RWPE1 (cell line): ENCODE data around the gene ADI1.
A peak's percentile ranks its signal among the peaks of the same experiment; 100 is the strongest.
"Not testable (repeated sequence)": the region's sequence is repeated elsewhere in the genome, so short reads cannot be mapped to it uniquely, and the experiment has no call there.

Source experiments
- CTCF ChIA-PET: fragments of 350-600 bp; sonication (Branson Sonifier 250); formaldehyde crosslinking; extraction: SDS; loops from one replicate; lab custom pipeline; 2021; lab: Yijun Ruan, JAX
- POLR2A ChIA-PET: fragments of 400-600 bp; formaldehyde crosslinking; extraction: SDS; loops from one replicate; lab custom pipeline; 2020; ENCODE audit warnings: antibody characterized with exemption; ENCODE audit not compliant: low non-redundant PET; lab: Yijun Ruan, JAX
- DNase-seq: peaks from one replicate; pipeline ENCODE4 v3.0.0; 2012; ENCODE audit warnings: low spot score
- H3K27ac ChIP-seq: fragments of 450-650 bp; 2 replicates; pipeline ENCODE4 v1.5.1; 2017
- CTCF ChIP-seq: fragments of 450-650 bp; conservative IDR thresholded peaks from 2 replicates; pipeline ENCODE4 v1.5.1; 2017; ENCODE audit warnings: low read depth, mild to moderate bottlenecking

Gene ADI1

GRCh38 chr2:3505771-3506170, 13.6 kb downstream of the ADI1 start:
- CTCF ChIA-PET, result no interaction called here

GRCh38 chr2:3504741-3505140, 14.6 kb downstream of the ADI1 start:
- ChIA-PET CTCF (no interaction called here), POLR2A (no interaction called here)
- DNase-seq, result no peak
- H3K27ac ChIP-seq, result no peak overlapping the region
- no peak for TF ChIP-seq CTCF

More at GRCh38 chr2:3505771-3506170, 13.6 kb downstream of the ADI1 start:
- TF ChIP-seq CTCF, result no peak
- no peak overlapping the region for H3K27ac ChIP-seq
- POLR2A ChIA-PET, result no interaction called here
- no peak for DNase-seq

GRCh38 chr2:3503483-3503882, 15.8 kb downstream of the ADI1 start:
- no peak for TF ChIP-seq CTCF
- peak overlapping the region; percentile 32 for H3K27ac ChIP-seq
- no peak for DNase-seq
- ChIA-PET CTCF (no interaction called here), POLR2A (no interaction called here)

- no peak for TF ChIP-seq CTCF
- DNase-seq, result no peak
- ChIA-PET CTCF (no interaction called here), POLR2A (interaction anchor here (0.7 kb wide), 1 partner anchor 9 kb away, joined by 11 read pairs; no protein-coding TSS in a partner anchor)
- H3K27ac ChIP-seq, result no peak overlapping the region
These were observed 16.3 kb downstream of the ADI1 start for GRCh38 chr2:3503046-3503445.

- no peak for TF ChIP-seq CTCF
- H3K27ac ChIP-seq, result no peak overlapping the region
- DNase-seq, result no peak
- ChIA-PET POLR2A (no interaction called here), CTCF (no interaction called here)
These were observed 18.9 kb downstream of the ADI1 start for GRCh38 chr2:3500326-3500899.

GRCh38 chr2:3498783-3499394, 20.4 kb downstream of the ADI1 start:
- H3K27ac ChIP-seq, result no peak overlapping the region
- DNase-seq, result no peak
- CTCF ChIA-PET, result no interaction called here
- no peak for TF ChIP-seq CTCF
- POLR2A ChIA-PET, result no interaction called here

GRCh38 chr2:3496708-3497080, 22.6 kb downstream of the ADI1 start:
- DNase-seq, POLR2A ChIA-PET, H3K27ac ChIP-seq: not testable (repeated sequence)
- CTCF ChIA-PET, result interaction anchor here (0.6 kb wide), 1 partner anchor 147 kb away, joined by 3 read pairs; no protein-coding TSS in a partner anchor
